GM18526 (cell line): ENCODE measurements around the gene INSR.

Experiments
- POLR2A ChIP-seq: IDR thresholded peaks from 3 replicates; pipeline ENCODE4 v1.6.1; 2011; ENCODE audit not compliant: insufficient read length; ENCODE audit errors: extremely low read depth

Gene INSR

GRCh38 chr19:7117248-7117647 is 177.0 kb downstream of the INSR start:
- TF ChIP-seq POLR2A: no peak

GRCh38 chr19:7115721-7116120 is 178.5 kb downstream of the INSR start:
- no peak for TF ChIP-seq POLR2A

GRCh38 chr19:7113233-7113632 is 181.0 kb downstream of the INSR start:
- no peak for TF ChIP-seq POLR2A

GRCh38 chr19:7112675-7113074 is 181.5 kb downstream of the INSR start:
- no peak for TF ChIP-seq POLR2A

- TF ChIP-seq POLR2A: no peak
Measured at GRCh38 chr19:7109678-7110289, 184.4 kb downstream of the INSR start.

- TF ChIP-seq POLR2A: no peak
Measured at GRCh38 chr19:7106711-7107657, 187.2 kb downstream of the INSR start.

GRCh38 chr19:7104747-7105447 is 189.3 kb downstream of the INSR start:
- no peak for TF ChIP-seq POLR2A

GRCh38 chr19:7101498-7102253 is 192.5 kb downstream of the INSR start:
- TF ChIP-seq POLR2A: no peak

- TF ChIP-seq POLR2A: no peak
Measured at GRCh38 chr19:7099597-7099921, 194.7 kb downstream of the INSR start.

GRCh38 chr19:7098701-7099596 is 195.3 kb downstream of the INSR start:
- peak; percentile 70 for TF ChIP-seq POLR2A

- TF ChIP-seq POLR2A: no peak
Measured at GRCh38 chr19:7098096-7098495, 196.1 kb downstream of the INSR start.

GRCh38 chr19:7088999-7089398 is 205.2 kb downstream of the INSR start:
- TF ChIP-seq POLR2A: no peak

- TF ChIP-seq POLR2A: no peak
Measured at GRCh38 chr19:7083076-7083956, 210.9 kb downstream of the INSR start.

GRCh38 chr19:7078008-7078407 is 216.2 kb downstream of the INSR start:
- TF ChIP-seq POLR2A: no peak

GRCh38 chr19:7076151-7076550 is 218.1 kb downstream of the INSR start:
- TF ChIP-seq POLR2A: no peak
